Esophagus (tissue), 2 donors: Measurements from ENCODE around the gene TRIM38. TPM values are rescaled to one million over a fixed set of nuclear protein-coding genes. Genes with fewer than 3 reads are reported as not detected.
"Not testable (repeated sequence)": the region's sequence is repeated elsewhere in the genome, so short reads cannot be mapped to it uniquely, and the experiment has no call there.

Source experiments
- H3K27ac ChIP-seq, 2 donors: one replicate each; pipeline ENCODE4 v1.5.1; 2013; ENCODE audit warnings: low read depth in 2 of 2, mild to moderate bottlenecking in 2 of 2, inconsistent platforms in 1 of 2, low read length in 1 of 2, moderate library complexity in 1 of 2
- H3K27me3 ChIP-seq, 2 donors: one replicate each; pipeline ENCODE4 v1.6.1; 2013; ENCODE audit warnings: low read length in 2 of 2, control low read depth in 1 of 2, mild to moderate bottlenecking in 1 of 2; ENCODE audit not compliant: insufficient read depth in 2 of 2, control insufficient read depth in 1 of 2
- H3K36me3 ChIP-seq, 2 donors: one replicate each; pipeline ENCODE4 v1.6.1; 2013; ENCODE audit warnings: low read length in 1 of 2; ENCODE audit not compliant: control insufficient read depth in 2 of 2, insufficient read depth in 2 of 2
- H3K4me1 ChIP-seq, 2 donors: one replicate each; pipeline ENCODE4 v1.6.1; 2013; ENCODE audit warnings: low read length in 1 of 2; ENCODE audit not compliant: control insufficient read depth in 2 of 2, insufficient read depth in 2 of 2
- H3K4me3 ChIP-seq, 2 donors: one replicate each; pipeline ENCODE4 v1.5.1; 2013; ENCODE audit warnings: low read length in 2 of 2, mild to moderate bottlenecking in 2 of 2, low read depth in 1 of 2, moderate library complexity in 1 of 2
- H3K9me3 ChIP-seq, 2 donors: one replicate each; pipeline ENCODE4 v1.6.1; 2013; ENCODE audit warnings: mild to moderate bottlenecking in 2 of 2, low read depth in 1 of 2, low read length in 1 of 2, moderate library complexity in 1 of 2; ENCODE audit not compliant: control insufficient read depth in 2 of 2, insufficient read depth in 1 of 2
- WGBS, 2 donors: extraction: QIAGEN DNeasy Blood & Tissue Kit; methylation state at CpG; one replicate each; pipeline ENCODE4 v1.1.7; 2013; 5-methylcytosine and 5-hydroxymethylcytosine counted together
- polyA plus RNA-seq, 2 donors: library from polyadenylated mRNA; stranded (reverse); fragments of 200-250 nt; gene quantifications; one replicate each; pipeline ENCODE4 v1.2.3, GENCODE V29; 2013
- donor health status: healthy with polysubstance abuse.
- donor health status: Bipolar disorder and iron deficiency.

The TRIM38 gene
- polyA plus RNA-seq, 2 donors: 4.7 to 5.7 TPM

- Histone ChIP-seq H3K4me3 (no peak overlapping the region), H3K27me3 (no peaks in the 10 kb centered on the region), H3K36me3 (no peaks in the 10 kb centered on the region), H3K9me3 (no peaks in the 10 kb centered on the region), H3K4me1 (no peaks in the 10 kb centered on the region), H3K27ac (no peak overlapping the region)
- 79 to 82% methylated on average over 2 of the region's 2 CpGs for WGBS, 2 donors
Observed at GRCh38 chr6:25927178-25927577, 35.4 kb upstream of the TRIM38 start.

GRCh38 chr6:25927756-25928216 lies 34.8 kb upstream of the TRIM38 start:
- Histone ChIP-seq H3K4me3 (no peak overlapping the region), H3K4me1 (no peaks in the 10 kb centered on the region), H3K27ac (no peak overlapping the region), H3K9me3 (no peaks in the 10 kb centered on the region), H3K36me3 (no peaks in the 10 kb centered on the region), H3K27me3 (no peaks in the 10 kb centered on the region)
- WGBS, 2 donors: 53 to 72% methylated on average over 2 of the region's 2 CpGs

GRCh38 chr6:25928562-25929324 lies 33.9 kb upstream of the TRIM38 start:
- Histone ChIP-seq H3K27ac (no peak overlapping the region), H3K27me3 (no peaks in the 10 kb centered on the region), H3K4me1 (no peaks in the 10 kb centered on the region), H3K36me3 (no peaks in the 10 kb centered on the region), H3K9me3 (no peaks in the 10 kb centered on the region), H3K4me3 (no peak overlapping the region)
- 75 to 80% methylated on average over 4 of the region's 4 CpGs for WGBS, 2 donors

DNA sequence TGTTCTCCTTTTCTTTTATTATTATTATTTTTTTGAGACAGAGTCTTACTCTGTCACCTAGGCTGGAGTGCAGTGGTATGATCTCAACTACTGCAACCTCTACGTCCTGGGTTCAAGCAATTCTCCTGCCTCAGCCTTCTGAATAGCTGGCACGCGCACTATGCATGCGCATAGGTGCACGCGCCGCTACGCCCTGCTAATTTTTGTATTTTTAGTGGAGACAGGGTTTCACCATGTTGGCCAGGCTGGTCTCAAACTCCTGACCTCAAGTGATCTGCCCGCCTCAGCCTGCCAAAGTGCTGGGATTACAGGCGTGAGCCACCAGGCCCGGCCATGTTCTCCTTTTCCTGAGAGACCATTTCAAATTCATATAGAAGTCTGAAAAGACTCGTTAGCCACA lies 32.8 kb upstream of the TRIM38 start:
- not testable (repeated sequence) for H3K9me3 ChIP-seq, H3K4me1 ChIP-seq, H3K27ac ChIP-seq, H3K36me3 ChIP-seq, H3K4me3 ChIP-seq, H3K27me3 ChIP-seq
- 89 to 90% methylated on average over 12 of the region's 12 CpGs for WGBS, 2 donors

DNA sequence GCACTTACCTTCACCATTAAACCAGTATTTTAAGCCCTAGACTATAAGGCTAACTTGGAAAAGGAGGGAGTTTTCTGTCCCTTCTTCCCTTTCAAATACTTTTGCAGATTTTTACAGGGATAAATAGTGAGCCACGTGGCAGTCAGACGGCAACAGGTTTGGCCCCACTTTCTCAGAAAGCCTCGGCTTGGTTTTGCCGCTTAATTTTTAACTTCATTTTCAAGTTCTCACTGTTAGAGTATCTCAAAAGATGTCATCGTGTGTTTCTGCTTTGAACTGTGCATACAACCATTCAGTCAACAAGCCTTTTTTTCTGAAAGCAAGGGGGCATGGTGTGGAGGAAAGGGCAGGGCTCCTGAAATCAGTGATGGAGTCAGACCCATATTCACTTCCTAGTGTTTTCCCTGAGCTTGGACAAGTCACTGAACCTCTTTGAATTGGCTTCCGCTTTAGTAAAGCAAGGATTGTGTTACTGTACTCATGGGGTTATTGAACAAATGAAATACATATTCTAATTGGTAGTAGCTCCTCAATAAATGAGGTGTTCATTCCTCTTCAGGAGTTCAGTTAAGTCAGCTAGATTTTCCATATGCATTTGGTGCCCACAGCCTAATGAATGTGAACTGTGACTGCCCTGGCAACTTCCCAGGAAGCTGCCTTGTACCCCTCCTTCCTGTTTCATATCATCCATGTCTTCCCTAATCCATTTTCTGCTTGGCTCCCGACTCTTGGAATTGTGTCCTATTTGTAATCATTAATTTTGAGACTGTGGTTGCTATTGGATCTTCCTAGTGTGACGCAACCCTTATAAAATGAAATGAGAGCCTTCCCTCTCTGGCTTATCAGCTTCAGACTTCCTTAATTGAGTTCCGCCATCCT lies 31.8 kb upstream of the TRIM38 start, which contains the start of gene SLC17A2:
Gene SLC17A2, minus strand, starts transcription at position 160 of the 879 bp plus-strand sequence. CDS start 4,895 bp downstream, outside the sequence.
- no peaks in the 10 kb centered on the region for H3K27me3 ChIP-seq
- no peaks in the 10 kb centered on the region for H3K36me3 ChIP-seq
- WGBS, 2 donors: 74 to 83% methylated on average over 9 of the region's 9 CpGs
- no peak within 1 kb of the TSS for H3K27ac ChIP-seq
- H3K4me1 ChIP-seq: no peaks in the 10 kb centered on the region
- no peaks in the 10 kb centered on the region for H3K9me3 ChIP-seq
- H3K4me3 ChIP-seq: no peak within 1 kb of the TSS

GRCh38 chr6:25931411-25931709 lies 31.2 kb upstream of the TRIM38 start:
- no peaks in the 10 kb centered on the region for H3K27me3 ChIP-seq
- WGBS, 2 donors: 63 to 70% methylated on average over 1 of the region's 1 CpG
- H3K9me3 ChIP-seq: no peaks in the 10 kb centered on the region
- no peak overlapping the region for H3K27ac ChIP-seq
- no peak overlapping the region for H3K4me3 ChIP-seq
- H3K36me3 ChIP-seq: no peaks in the 10 kb centered on the region
- H3K4me1 ChIP-seq: no peaks in the 10 kb centered on the region

- WGBS, 2 donors: 51 to 53% methylated on average over 2 of the region's 2 CpGs
Observed at GRCh38 chr6:25934156-25934555, 28.4 kb upstream of the TRIM38 start.

DNA sequence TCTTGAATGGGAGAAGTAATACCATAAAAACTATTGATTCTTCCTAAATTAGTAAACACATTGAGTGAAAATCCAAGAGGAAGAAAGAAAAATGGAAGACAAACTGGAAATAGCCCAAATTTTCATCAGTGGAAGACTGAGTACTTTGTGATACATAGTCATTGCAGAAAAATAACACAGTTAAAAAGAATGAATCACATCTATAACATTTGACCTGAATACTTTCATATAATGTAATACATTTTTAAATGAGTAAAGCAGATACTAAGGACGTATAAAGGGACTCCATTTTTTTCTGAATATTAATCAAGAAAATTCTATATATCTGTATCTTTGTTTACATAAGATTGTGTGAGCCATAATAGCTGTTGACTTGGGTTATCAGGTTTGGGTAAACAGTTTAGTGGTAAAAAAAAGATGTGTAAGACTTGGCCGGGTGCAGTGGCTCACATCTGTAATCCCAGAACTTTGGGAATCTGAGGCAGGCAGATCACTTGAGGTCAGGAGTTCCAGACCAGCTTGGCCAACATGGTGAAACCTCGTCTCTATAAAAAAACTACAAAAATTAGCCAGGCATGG lies 27.8 kb upstream of the TRIM38 start:
- no peaks in the 10 kb centered on the region for H3K9me3 ChIP-seq
- H3K4me1 ChIP-seq: no peaks in the 10 kb centered on the region
- no peaks in the 10 kb centered on the region for H3K36me3 ChIP-seq
- H3K27ac ChIP-seq: no peak overlapping the region
- H3K4me3 ChIP-seq: no peak overlapping the region
- peaks cover 0 to 2% of the 10 kb centered on the region in 2 donors for H3K27me3 ChIP-seq
- whole genome bisulfite sequencing, 2 donors: 57 to 61% methylated on average over 3 of the region's 3 CpGs

More at GRCh38 chr6:25934156-25934555, 28.4 kb upstream of the TRIM38 start:
- Histone ChIP-seq H3K9me3 (no peaks in the 10 kb centered on the region), H3K27me3 (peaks cover 0 to 2% of the 10 kb centered on the region in 2 donors), H3K36me3 (no peaks in the 10 kb centered on the region), H3K4me1 (no peaks in the 10 kb centered on the region), H3K27ac (no peak overlapping the region), H3K4me3 (no peak overlapping the region)

GRCh38 chr6:25935953-25936352 lies 26.6 kb upstream of the TRIM38 start:
- Histone ChIP-seq H3K9me3 (no peaks in the 10 kb centered on the region), H3K4me3 (no peak overlapping the region), H3K36me3 (no peaks in the 10 kb centered on the region), H3K4me1 (no peaks in the 10 kb centered on the region), H3K27ac (no peak overlapping the region), H3K27me3 (peaks cover 0 to 2% of the 10 kb centered on the region in 2 donors)
- WGBS, 2 donors: 89 to 92% methylated on average over 5 of the region's 5 CpGs
